Activated gamma-delta T cell treated with Interleukin-2 at 50 U/mL for 16 hours (primary cell): ENCODE data around the gene FRA10AC1.
"Not testable (repeated sequence)": the region's sequence is repeated elsewhere in the genome, so short reads cannot be mapped to it uniquely, and the experiment has no call there.

ENCODE experiments used
- DNase-seq: peaks from one replicate; pipeline ENCODE4 v3.0.0-alpha.2; 2020

The FRA10AC1 gene

DNA sequence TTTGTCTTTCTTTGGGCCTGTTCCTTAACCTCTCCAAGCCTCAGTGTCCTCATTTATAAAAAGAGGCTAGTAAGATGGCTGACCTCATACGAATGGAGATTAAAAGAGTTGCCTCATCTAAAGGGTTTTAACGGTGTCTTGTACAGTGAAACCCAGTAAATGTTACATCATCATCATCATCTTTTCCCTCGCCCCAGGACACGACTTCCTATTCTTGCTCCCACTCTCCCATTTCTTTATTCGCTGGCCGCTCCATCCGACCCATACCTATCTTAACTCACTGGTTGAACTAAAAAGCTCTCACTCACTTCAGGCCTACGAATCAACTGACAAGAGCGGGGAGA lies 554 bp downstream of the FRA10AC1 start:
- DNase-seq: no peak

GRCh38 chr10:93697207-93697606 lies 5.2 kb downstream of the FRA10AC1 start:
- no peak for DNase-seq

DNA sequence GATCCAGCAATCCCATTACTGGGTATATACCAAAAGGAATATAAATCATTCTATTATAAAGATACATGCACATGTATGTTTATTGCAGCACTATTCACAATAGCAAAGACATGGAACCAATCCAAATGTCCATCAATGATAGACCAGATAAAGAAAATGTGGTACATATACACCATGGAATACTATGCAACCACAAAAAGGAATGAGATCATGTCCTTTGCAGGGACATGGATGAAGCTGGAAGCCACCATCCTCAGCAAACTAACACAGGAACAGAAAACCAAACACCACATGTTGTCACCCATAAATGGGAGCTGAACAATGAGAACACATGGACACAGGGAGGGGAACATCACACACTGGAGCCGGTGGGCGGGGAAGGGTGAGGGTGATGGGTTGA lies 5.8 kb downstream of the FRA10AC1 start:
- not testable (repeated sequence) for DNase-seq

DNA sequence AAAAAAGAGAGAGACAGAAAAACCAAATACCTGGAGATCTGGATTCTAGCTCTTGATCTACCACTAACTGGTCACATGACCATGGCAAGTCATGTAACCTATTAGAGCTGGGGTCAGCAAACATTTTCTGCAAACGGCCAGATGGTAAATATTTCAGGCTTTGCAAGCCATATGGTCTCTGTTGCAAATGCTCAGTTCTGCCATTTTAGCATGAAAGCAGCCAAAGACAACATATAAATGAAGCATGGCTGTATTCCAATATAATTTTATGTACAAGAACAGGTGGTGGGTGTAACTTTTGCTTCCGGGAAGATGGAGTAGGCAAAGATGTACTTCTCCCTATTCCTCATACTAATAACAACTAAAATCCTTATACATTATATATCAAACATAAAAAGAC lies 6.7 kb downstream of the FRA10AC1 start:
- no peak for DNase-seq

- DNase-seq: no peak
These were observed 14.7 kb downstream of the FRA10AC1 start for GRCh38 chr10:93687737-93688136.

DNA sequence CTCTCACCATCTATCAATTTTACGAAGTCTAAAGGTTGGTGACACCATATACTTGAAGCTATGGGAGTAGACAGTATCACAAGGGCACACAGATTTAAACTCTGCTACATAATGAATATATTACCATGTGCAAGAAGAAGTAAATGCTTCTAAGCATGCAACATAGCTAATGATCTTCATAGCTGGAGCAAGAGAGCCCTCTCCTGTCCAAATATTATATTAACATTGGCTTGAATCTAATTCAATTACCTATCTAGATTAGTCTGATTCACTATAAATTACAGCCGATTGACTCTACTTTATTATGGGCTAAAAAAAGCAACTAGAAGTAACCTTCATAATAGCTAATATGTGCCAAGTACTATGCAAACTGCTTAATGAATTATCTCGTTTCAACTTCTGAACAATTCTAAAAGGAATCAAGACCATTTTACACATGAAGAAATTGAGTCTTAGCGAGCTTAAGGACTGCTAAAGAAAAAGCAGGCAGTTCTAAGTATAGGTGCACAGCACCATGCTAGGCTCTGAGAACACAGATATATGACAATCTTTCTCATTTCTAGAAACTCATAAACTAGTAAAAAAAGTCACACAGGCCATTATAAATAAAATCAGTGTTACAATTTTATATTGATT lies 21.9 kb downstream of the FRA10AC1 start:
- DNase-seq: no peak

DNA sequence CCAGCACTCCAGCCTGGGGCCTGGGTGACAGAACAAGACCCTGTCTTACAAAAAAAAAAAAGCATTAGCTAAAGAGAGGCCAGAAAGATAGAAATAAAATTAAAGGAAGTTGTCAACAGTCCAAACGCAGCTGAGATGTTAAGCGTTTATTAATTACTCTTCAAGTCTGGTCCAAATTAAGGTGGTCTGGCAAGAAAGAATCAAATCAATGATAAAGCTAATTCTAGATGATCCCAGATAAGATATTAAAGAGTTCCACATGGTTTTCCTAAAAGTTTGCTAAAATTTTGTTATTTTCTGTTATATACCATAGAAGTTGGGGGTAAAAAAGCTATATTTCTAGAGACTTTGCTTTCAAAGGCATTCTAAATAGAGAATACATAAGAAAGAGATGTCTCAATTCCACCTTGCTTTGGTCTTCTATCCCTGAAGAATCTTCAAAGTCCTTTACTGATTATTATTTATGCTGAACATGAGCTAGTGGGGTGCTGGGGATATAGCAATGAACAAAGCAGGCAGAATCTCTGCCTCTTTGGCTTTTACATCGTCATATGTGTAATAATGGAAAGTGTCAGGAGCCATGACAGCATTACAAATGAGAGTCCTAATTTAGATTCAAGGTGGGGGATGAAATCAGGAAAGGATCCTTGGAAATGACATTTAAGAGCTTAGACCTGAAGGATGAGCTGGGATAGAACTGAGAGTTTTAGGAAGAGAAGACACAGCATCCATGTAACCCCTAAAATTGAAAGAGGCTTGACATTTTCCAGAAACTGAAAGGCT lies 23.4 kb downstream of the FRA10AC1 start:
- no peak for DNase-seq

DNA sequence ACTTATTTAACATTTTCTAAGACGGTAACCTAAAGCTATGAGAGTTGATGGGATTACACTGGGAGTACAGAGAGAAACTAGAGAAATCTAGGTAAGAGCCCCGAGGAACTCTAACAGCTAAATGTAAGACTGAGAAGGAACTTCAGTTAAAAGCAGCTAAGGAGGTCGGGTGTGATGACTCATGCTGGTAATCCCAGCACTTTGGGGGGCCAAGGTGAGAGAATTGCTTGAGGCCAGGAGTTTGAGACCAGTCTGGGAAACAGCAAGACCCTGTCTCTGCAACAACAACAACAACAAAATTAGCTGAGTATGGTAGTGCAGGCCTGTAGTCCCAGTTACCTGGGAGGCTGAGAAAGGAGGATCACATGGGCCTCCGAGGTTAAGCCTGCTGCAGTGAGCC lies 24.0 kb downstream of the FRA10AC1 start:
- DNase-seq: no peak

DNA sequence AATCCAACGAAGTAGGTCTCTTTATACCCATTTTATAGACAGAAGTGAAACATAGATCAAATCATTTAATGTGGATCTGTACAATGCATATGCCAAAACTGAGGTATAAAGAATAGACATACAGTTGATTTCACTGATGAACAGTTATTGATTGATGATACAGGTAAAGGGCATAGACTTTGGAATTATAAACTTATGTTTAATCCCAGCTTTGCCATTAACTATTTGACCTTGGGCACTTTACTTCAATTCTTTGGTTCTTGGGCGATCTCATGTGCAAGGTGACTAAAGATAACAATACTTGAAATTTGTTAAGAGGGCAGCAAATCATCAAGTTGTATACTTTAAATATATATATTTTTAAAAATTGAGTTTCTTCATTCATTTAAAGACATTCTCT lies 28.6 kb downstream of the FRA10AC1 start:
- DNase-seq: no peak

GRCh38 chr10:93672890-93673289 lies 29.5 kb downstream of the FRA10AC1 start:
- DNase-seq: no peak

GRCh38 chr10:93672022-93672678 lies 30.2 kb downstream of the FRA10AC1 start:
- DNase-seq: no peak

GRCh38 chr10:93671042-93671441 lies 31.4 kb downstream of the FRA10AC1 start:
- DNase-seq: no peak

- no peak for DNase-seq
These were observed 32.0 kb downstream of the FRA10AC1 start for GRCh38 chr10:93670372-93670771.

- no peak for DNase-seq
These were observed 34.6 kb downstream of the FRA10AC1 start for GRCh38 chr10:93667795-93668194.

DNA sequence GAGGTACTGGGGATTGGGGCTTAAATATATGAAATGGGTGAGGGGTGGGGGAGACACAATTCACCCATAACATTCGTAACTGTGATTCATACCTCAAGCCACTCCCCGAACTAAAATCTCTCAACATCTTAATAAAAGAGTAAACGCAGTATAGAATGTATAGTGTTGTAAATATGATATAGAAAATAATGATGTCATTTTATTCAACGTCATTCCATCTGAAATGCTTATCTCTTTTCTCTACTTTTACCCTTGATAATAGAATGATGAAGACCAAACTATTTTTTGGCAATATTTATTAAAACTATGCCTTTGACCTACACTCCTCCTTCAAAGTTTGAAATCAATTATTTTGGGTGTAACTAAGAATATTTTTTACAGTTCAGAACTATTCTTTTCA lies 36.4 kb downstream of the FRA10AC1 start:
- DNase-seq: no peak

DNA sequence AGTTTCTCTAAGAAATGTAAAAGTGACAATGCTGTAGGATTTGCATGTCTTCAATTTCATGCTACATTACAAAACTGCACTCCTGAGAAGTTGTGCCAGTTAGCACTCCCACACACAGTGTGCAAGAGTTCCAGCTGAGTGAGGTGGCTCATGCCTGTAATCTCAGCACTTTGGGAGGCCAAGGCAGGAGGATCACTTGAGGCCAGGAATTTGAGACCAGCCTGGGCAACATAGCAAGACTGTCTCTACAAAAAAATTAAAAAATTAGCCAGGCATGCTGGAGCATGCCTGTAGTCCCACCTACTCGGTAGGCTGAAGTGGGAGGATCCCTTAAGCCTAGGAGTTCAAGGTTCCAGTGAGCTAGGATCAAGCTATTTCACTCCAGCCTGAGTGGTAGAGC lies 44.6 kb downstream of the FRA10AC1 start:
- no peak for DNase-seq

- DNase-seq: no peak
These were observed 46.2 kb downstream of the FRA10AC1 start for GRCh38 chr10:93656155-93656554.

DNA sequence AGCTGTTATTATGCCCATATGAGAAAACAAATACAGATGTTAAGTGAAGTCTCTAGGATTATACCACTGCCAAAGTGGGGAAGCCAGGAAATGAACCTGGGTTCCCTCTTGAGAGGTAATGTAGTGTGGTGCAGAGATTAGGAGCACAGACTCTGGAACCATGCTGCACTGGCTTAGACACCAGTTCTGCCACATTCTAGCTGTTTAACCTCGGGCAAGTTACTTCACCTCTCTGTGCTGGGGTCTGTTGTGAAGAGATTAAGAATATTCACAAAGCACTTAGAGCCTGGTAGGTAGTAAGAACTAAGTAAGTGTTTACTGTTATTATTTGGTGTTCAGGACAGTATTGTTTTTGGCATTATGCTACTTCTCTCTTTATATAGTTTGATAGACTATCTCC lies 48.2 kb downstream of the FRA10AC1 start:
- no peak for DNase-seq

- DNase-seq: no peak
These were observed 49.5 kb downstream of the FRA10AC1 start for GRCh38 chr10:93652857-93653256.

DNA sequence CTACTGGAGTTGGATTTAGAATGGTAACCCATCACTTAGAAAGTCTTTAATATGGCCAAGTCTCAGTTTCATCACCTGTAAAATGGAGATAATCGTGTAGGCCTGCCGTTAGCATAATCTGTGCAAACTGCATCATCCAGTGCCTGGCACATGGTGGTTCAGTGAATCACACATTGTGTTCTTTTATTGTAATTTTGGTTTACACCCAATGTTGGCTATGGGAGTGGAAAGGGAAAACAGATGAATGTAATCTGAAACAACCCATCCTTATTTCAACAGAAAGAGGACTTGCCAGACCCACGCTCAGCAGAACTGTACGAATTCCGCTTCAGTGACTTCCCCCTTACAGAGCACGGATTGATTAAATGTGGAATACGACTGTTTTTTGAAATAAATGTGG lies 62.6 kb downstream of the FRA10AC1 start:
- no peak for DNase-seq

- DNase-seq: no peak
These were observed 71.5 kb downstream of the FRA10AC1 start for GRCh38 chr10:93630625-93631557.

GRCh38 chr10:93629647-93630305 lies 72.6 kb downstream of the FRA10AC1 start:
- no peak for DNase-seq

DNA sequence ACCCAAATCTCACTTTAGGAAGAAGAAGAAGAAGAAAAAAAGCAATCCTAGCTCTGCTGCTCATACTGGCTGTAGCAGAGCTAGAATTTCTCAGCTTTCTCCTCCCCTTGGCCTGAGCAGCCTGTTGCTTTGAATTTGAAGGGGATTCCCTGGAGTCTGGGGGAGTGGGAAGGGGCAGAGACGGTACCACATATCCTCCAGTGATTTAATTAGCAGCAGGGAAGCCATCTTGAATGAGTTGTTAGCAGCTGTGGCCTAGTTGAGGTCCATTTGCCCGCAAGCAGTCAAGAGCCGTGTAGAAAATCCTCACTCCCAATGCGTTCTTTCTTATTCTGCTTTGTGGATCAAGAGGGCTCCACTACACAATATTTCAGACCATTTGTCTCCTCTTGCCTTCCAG lies 73.5 kb downstream of the FRA10AC1 start:
- no peak for DNase-seq
